Stimulated activated CD4-positive, alpha-beta T cell treated with anti-CD3 and anti-CD28 coated beads, Interleukin-2, amount 100 ng/mL, for 48 hours (primary cell): ENCODE results near the gene SLC25A26.

Experiments used
- DNase-seq, 2 donors: peaks; one replicate each; pipeline ENCODE4 v3.0.0-alpha.2; 2020

SLC25A26 gene

DNA sequence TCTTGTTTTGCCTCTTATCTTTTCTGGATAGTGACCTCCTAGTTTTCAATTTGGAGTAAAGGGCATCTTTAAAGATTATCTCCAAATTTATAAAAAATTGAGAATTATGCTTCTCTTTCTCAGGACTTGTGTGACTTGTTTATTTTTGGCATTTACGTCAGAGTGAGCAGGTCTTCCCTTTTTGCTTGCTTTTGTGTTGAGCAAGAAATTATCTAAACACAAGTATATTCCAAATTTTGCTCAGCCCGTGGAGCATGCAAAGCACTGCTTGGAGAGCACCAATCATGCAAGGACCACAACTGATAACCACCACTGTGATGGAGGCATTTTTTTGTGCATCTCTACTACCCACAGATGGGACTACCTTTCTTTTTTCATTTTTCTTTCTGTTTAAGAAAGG lies 7.1 kb downstream of the SLC25A26 start:
- DNase-seq: no peak

DNA sequence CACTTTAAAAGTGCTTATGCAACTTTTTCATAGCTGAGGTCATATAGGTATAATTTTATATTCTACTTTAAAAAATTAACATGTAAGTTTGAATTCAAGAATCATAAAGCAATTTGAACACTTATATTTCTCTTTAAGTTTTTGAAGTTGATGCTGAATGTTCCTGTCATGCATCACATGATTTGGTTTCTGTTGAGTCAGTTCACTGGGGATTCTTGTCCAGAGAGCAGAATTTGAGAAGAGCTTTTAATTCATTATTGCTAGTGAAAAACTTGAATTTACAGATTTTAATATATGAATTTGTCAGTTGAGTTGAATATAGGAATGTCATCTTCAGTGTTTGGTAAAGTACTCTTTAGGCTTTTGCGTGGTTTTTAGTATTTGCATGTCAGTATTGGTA lies 7.9 kb downstream of the SLC25A26 start:
- no peak for DNase-seq

- DNase-seq: no peak
These were observed 9.1 kb downstream of the SLC25A26 start for GRCh38 chr3:66229931-66230330.

GRCh38 chr3:66233033-66233432 lies 12.2 kb downstream of the SLC25A26 start:
- no peak for DNase-seq

DNA sequence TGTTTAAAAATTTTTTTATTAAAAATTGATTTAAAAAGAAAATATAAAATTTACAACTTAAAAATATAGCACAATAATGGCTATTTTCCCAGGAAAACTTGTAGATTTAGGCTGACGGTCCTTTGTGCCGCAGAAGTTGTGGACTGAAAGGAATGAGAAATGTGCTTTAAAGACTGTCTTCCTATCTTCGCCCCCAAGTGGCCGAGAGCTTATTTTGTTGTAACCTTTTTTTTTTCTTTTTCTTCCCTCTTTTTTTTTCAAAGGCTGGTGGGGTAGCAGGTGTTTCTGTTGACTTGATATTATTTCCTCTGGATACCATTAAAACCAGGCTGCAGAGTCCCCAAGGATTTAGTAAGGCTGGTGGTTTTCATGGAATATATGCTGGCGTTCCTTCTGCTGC lies 15.5 kb downstream of the SLC25A26 start:
- DNase-seq: no peak

DNA sequence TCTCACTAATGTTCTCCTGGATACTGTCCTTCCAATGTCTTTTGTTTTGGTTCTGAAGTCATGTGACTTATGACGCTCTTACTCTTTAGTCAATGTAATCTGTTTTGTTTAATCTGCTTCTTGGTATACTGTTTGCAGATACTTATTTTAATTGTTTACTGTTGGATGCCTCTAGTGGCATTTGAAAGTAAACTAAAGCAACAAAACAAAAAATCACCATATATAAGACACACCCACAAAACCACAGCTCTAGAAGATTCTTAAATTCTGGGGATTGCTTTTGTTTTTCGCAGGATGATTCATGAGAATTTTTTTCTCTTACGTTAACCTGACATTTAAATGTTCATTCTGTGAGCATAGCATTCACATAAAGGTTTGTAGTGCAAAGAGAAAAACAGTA lies 16.8 kb downstream of the SLC25A26 start:
- DNase-seq: no peak

DNA sequence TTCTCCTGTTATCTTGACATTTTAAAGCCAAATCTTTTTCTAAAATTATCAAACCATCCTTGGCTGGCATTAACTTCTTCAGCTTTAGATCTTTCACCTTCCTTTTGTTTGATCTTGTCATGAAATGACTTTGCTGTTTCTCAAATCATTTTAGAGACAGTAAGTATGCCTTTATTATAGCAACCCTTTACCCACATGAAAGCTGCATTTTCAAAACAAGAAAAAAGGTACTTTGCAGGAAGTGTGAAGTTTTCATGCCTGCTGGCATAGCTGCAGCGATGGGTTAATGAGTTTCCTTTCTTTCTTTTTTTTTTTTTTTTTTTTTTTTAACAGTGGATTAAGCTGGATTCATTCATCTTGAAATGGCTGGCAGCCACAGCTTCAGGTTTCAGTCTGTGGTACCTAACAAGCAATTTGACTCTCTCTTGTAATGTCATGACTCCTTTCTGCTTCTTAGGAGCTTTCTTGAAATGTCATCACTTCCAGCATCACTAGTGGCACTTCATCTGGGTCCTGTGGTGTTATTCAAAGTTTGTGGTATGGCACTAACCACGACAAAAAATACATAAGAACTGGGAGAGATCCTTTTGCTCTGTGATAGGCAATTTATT lies 18.8 kb downstream of the SLC25A26 start:
- DNase-seq: peak in 1 of 2 donors; percentile 4

- DNase-seq: no peak
These were observed 20.7 kb downstream of the SLC25A26 start for GRCh38 chr3:66241466-66241865.

- no peak for DNase-seq
These were observed 22.1 kb downstream of the SLC25A26 start for GRCh38 chr3:66242788-66243464.

GRCh38 chr3:66248641-66249040 lies 27.8 kb downstream of the SLC25A26 start:
- no peak for DNase-seq

GRCh38 chr3:66253790-66254620 lies 33.2 kb downstream of the SLC25A26 start:
- DNase-seq: no peak

DNA sequence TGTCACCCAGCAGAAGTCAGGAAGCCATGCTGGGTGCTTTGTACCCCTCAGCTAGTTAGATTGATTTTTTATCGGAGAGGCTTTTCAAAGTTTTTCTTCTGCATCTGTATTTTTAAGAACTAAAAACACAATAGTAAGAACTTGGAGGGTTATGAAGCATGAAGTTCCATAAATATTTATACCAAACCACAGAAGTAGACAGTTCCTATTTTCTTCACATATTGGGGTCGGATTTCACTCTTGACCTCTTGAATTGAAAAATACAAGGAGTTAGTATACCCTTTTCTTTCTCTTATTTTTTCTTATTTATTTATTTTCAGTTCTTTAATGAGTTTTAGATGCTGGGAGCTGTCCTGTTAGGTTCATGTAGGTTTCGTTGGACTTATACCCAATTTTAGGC lies 35.1 kb downstream of the SLC25A26 start:
- no peak for DNase-seq

- no peak for DNase-seq
These were observed 36.0 kb downstream of the SLC25A26 start for GRCh38 chr3:66256806-66257205.

- DNase-seq: no peak
These were observed 38.9 kb downstream of the SLC25A26 start for GRCh38 chr3:66259566-66260255.

GRCh38 chr3:66260431-66260830 lies 39.6 kb downstream of the SLC25A26 start:
- no peak for DNase-seq

GRCh38 chr3:66261355-66261754 lies 40.6 kb downstream of the SLC25A26 start:
- DNase-seq: no peak

GRCh38 chr3:66265649-66266048 lies 44.8 kb downstream of the SLC25A26 start:
- no peak for DNase-seq

DNA sequence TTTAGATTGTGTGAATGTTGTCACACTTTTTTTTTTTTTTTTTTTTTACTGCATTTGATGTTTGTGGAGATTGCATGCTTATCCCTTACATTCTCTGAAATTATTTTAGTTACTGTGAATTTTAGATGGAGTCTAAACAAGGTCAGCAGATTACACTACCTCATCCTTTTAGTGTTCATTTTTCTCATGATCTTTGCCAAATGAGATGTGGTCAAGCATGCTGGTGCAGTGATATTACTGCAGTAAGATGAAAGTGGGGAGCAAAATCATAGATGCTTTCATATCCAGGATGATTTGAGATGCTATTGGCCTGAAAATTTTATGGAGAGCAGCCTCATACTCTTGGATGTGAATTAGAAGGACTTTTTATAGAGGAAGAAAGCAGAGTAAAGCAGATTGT lies 45.8 kb downstream of the SLC25A26 start:
- no peak for DNase-seq

GRCh38 chr3:66267031-66267430 lies 46.2 kb downstream of the SLC25A26 start:
- no peak for DNase-seq

- DNase-seq: no peak
These were observed 47.1 kb downstream of the SLC25A26 start for GRCh38 chr3:66267906-66268305.

DNA sequence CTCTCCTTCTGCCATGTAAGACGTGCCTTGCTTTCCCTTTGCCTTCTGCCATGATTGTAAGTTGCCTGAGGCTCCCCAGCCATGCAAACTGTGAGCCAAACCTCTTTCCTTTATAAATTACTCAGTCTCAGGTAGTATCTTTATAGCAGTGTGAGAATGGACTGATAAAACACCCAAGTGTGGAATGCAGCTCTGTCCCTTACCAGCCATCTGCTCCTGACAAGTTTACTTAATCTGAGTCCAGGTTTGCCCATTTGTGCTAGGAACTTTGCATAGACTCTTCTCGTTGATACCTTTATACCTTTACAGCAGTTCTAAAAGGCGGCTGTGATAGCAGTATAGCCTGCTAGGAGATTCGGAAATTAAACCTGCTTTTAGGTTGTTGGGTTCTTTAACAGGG lies 48.1 kb downstream of the SLC25A26 start:
- DNase-seq: no peak

DNA sequence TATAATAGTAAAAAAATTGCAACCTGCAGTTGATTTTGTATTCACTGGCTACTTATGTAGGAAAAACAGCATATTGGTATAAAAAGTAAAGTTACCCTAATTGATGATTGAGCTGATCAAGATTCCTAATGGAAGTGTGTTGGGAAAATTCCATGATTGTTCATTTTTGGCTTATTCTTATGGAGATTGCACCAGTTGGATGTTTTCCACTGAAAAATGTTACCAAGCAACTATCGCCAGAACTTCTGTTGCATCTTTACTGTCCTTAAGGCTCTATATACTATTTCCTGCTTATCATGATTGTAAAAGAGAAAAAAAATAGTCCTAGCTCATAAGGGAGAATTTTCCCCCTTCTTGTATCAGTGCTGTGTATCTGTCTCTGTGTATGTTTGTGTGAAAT lies 48.6 kb downstream of the SLC25A26 start:
- no peak for DNase-seq

- no peak for DNase-seq
These were observed 49.5 kb downstream of the SLC25A26 start for GRCh38 chr3:66270288-66270687.
